Stomach smooth muscle (tissue), 2 donors: Measurements from ENCODE around the gene OSBP2.

Experiments
- H3K27ac ChIP-seq: one replicate; pipeline ENCODE4 v1.7.0; 2013; ENCODE audit warnings: mild to moderate bottlenecking, low read length, inconsistent platforms
- H3K27me3 ChIP-seq, 2 donors: one replicate each; pipeline ENCODE4 v1.7.0; 2013; ENCODE audit warnings: low read length in 2 of 2; ENCODE audit not compliant: insufficient read depth in 2 of 2, control insufficient read depth in 1 of 2
- H3K36me3 ChIP-seq, 2 donors: one replicate each; pipeline ENCODE4 v1.7.0; 2013; ENCODE audit warnings: low read length in 2 of 2; ENCODE audit not compliant: control insufficient read depth in 2 of 2, insufficient read depth in 2 of 2
- H3K4me1 ChIP-seq: one replicate; pipeline ENCODE4 v1.7.0; 2013; ENCODE audit warnings: low read length; ENCODE audit not compliant: control insufficient read depth, insufficient read depth
- H3K4me3 ChIP-seq, 2 donors: one replicate each; pipeline ENCODE4 v1.7.0; 2013; ENCODE audit warnings: low read length in 2 of 2
- H3K9ac ChIP-seq, 2 donors: one replicate each; pipeline ENCODE4 v1.7.0; 2013; ENCODE audit warnings: low read length in 2 of 2, mild to moderate bottlenecking in 1 of 2
- H3K9me3 ChIP-seq, 2 donors: one replicate each; pipeline ENCODE4 v1.7.0; 2013; ENCODE audit warnings: low read length in 2 of 2; ENCODE audit not compliant: control insufficient read depth in 2 of 2
- donor health status: healthy.
- donor health status: Pancreatic carcinoma.

Gene OSBP2

GRCh38 chr22:30860176-30861105 is 165.8 kb downstream of the OSBP2 start:
- no peak overlapping the region for H3K4me3 ChIP-seq
- H3K36me3 ChIP-seq, result no peaks in the 10 kb centered on the region
- H3K9ac ChIP-seq, result no peak overlapping the region
- H3K9me3 ChIP-seq, result no peaks in the 10 kb centered on the region
- H3K4me1 ChIP-seq, result no peaks in the 10 kb centered on the region
- H3K27me3 ChIP-seq, result no peaks in the 10 kb centered on the region
- no peak overlapping the region for H3K27ac ChIP-seq

- no peak overlapping the region for H3K9ac ChIP-seq
- no peaks in the 10 kb centered on the region for H3K27me3 ChIP-seq
- H3K36me3 ChIP-seq, result no peaks in the 10 kb centered on the region
- H3K4me3 ChIP-seq, result no peak overlapping the region
- H3K27ac ChIP-seq, result no peak overlapping the region
- no peaks in the 10 kb centered on the region for H3K4me1 ChIP-seq
- no peaks in the 10 kb centered on the region for H3K9me3 ChIP-seq
Measured at GRCh38 chr22:30861131-30861530, 166.5 kb downstream of the OSBP2 start.

- Histone ChIP-seq H3K9me3 (no peaks in the 10 kb centered on the region), H3K4me1 (no peaks in the 10 kb centered on the region), H3K9ac (no peak overlapping the region), H3K4me3 (no peak overlapping the region), H3K36me3 (no peaks in the 10 kb centered on the region), H3K27me3 (no peaks in the 10 kb centered on the region), H3K27ac (no peak overlapping the region)
Measured at GRCh38 chr22:30861688-30862552, 167.2 kb downstream of the OSBP2 start.

GRCh38 chr22:30863081-30863833 is 168.6 kb downstream of the OSBP2 start:
- H3K27ac ChIP-seq, result no peak overlapping the region
- H3K36me3 ChIP-seq, result no peaks in the 10 kb centered on the region
- no peak overlapping the region for H3K9ac ChIP-seq

GRCh38 chr22:30864441-30865420 is 170.1 kb downstream of the OSBP2 start:
- no peak overlapping the region for H3K9ac ChIP-seq
- no peaks in the 10 kb centered on the region for H3K27me3 ChIP-seq
- no peak overlapping the region for H3K4me3 ChIP-seq
- H3K27ac ChIP-seq, result no peak overlapping the region
- H3K4me1 ChIP-seq, result no peaks in the 10 kb centered on the region
- no peaks in the 10 kb centered on the region for H3K36me3 ChIP-seq
- no peaks in the 10 kb centered on the region for H3K9me3 ChIP-seq

More at GRCh38 chr22:30863081-30863833, 168.6 kb downstream of the OSBP2 start:
- Histone ChIP-seq H3K27me3 (no peaks in the 10 kb centered on the region), H3K4me1 (no peaks in the 10 kb centered on the region), H3K9me3 (no peaks in the 10 kb centered on the region), H3K4me3 (no peak overlapping the region)

GRCh38 chr22:30865656-30866055 is 171.0 kb downstream of the OSBP2 start:
- no peaks in the 10 kb centered on the region for H3K4me1 ChIP-seq
- H3K36me3 ChIP-seq, result no peaks in the 10 kb centered on the region
- no peaks in the 10 kb centered on the region for H3K9me3 ChIP-seq
- no peaks in the 10 kb centered on the region for H3K27me3 ChIP-seq
- H3K9ac ChIP-seq, result no peak overlapping the region
- H3K4me3 ChIP-seq, result no peak overlapping the region
- H3K27ac ChIP-seq, result no peak overlapping the region

- Histone ChIP-seq H3K27me3 (no peaks in the 10 kb centered on the region), H3K36me3 (no peaks in the 10 kb centered on the region), H3K4me1 (no peaks in the 10 kb centered on the region), H3K9ac (no peak overlapping the region), H3K27ac (no peak overlapping the region), H3K9me3 (no peaks in the 10 kb centered on the region), H3K4me3 (no peak overlapping the region)
Measured at GRCh38 chr22:30866216-30866615, 171.5 kb downstream of the OSBP2 start.

GRCh38 chr22:30866811-30867271 is 172.2 kb downstream of the OSBP2 start:
- Histone ChIP-seq H3K36me3 (no peaks in the 10 kb centered on the region), H3K27me3 (no peaks in the 10 kb centered on the region), H3K9me3 (no peaks in the 10 kb centered on the region), H3K4me1 (no peaks in the 10 kb centered on the region), H3K4me3 (no peak overlapping the region), H3K27ac (no peak overlapping the region), H3K9ac (no peak overlapping the region)

- H3K36me3 ChIP-seq, result no peaks in the 10 kb centered on the region
- no peaks in the 10 kb centered on the region for H3K9me3 ChIP-seq
- no peaks in the 10 kb centered on the region for H3K4me1 ChIP-seq
- H3K27ac ChIP-seq, result no peak overlapping the region
- no peaks in the 10 kb centered on the region for H3K27me3 ChIP-seq
- H3K9ac ChIP-seq, result no peak overlapping the region
- no peak overlapping the region for H3K4me3 ChIP-seq
Measured at GRCh38 chr22:30867746-30868662, 173.3 kb downstream of the OSBP2 start.
